Ovary (tissue), 10 donors: ENCODE measurements around the gene RAB8A. TPM values are rescaled to one million over a fixed set of nuclear protein-coding genes. Genes with fewer than 3 reads are reported as not detected.

ENCODE experiments used
- DNase-seq, 5 donors: peaks; one replicate each; pipeline ENCODE4 v3.0.0-alpha.2; 2019 to 2020
- H3K27ac ChIP-seq, 2 donors: fragments of 200-600 bp; one replicate each; pipeline versions ENCODE4 v1.5.1 to v1.8.0; 2019 to 2022
- H3K27me3 ChIP-seq: fragments of 200-600 bp; one replicate; pipeline ENCODE4 v1.8.0; 2022
- H3K36me3 ChIP-seq: fragments of 200-600 bp; sonication (generic); one replicate; pipeline ENCODE4 v1.5.1; 2019
- H3K4me1 ChIP-seq: one replicate; pipeline ENCODE4 v1.8.1; 2013; ENCODE audit warnings: mild to moderate bottlenecking, moderate library complexity; ENCODE audit not compliant: insufficient read depth
- H3K4me3 ChIP-seq: fragments of 200-600 bp; sonication (generic); one replicate; pipeline ENCODE4 v1.5.1; 2017
- H3K9me3 ChIP-seq, 2 donors: fragments of 200-600 bp in 1 of 2; sonication (generic) in 1 of 2; one replicate each; pipeline versions ENCODE4 v1.5.1 to v1.8.1; 2013 to 2019; ENCODE audit warnings: mild to moderate bottlenecking in 1 of 2, moderate library complexity in 1 of 2
- CTCF ChIP-seq, 3 donors: fragments of 450-650 bp in 2 of 3; fragments of 200-600 bp in 1 of 3; IDR thresholded peaks; one replicate each; pipeline versions ENCODE4 v1.5.1 to v1.8.0; 2016 to 2022; ENCODE audit warnings: antibody characterized with exemption in 3 of 3, mild to moderate bottlenecking in 1 of 3
- EP300 ChIP-seq: sonication (generic); formaldehyde crosslinking; IDR thresholded peaks from one replicate; pipeline ENCODE4 v1.6.1; 2017; ENCODE audit warnings: antibody characterized with exemption
- POLR2A ChIP-seq: fragments of 450-650 bp; IDR thresholded peaks from one replicate; pipeline ENCODE4 v1.6.1; 2017; ENCODE audit warnings: antibody characterized with exemption, mild to moderate bottlenecking, moderate library complexity
- WGBS, 3 donors: extraction: QIAGEN DNeasy Blood & Tissue Kit in 1 of 3; methylation state at CpG; one replicate each; pipeline versions ENCODE4 v1.1.5 to v1.1.7; 2013 to 2017; 5-methylcytosine and 5-hydroxymethylcytosine counted together
- intact Hi-C, 4 donors: fragments of 100-400 bp; cut with DNase I; formaldehyde crosslinking; loops; one replicate each; pipeline versions ENCODE4 v1.11.0 to v1.15.1; 2022 to 2023
- long read RNA-seq, 3 donors: library from polyadenylated mRNA in 2 of 3; unstranded in 2 of 3; transcript quantifications; one replicate each; pipeline ENCODE4 v2.0.0 and lab custom pipeline, GENCODE V29; 2021 to 2026
- polyA plus RNA-seq, 2 donors: library from polyadenylated mRNA; stranded (reverse); fragments of 200-250 nt in 1 of 2; fragments of 350-450 nt in 1 of 2; fragmentation: Illumina TruSeq in 1 of 2; extraction: RNeasy Lipid Tissue Mini Kit (QIAGEN cat#74804) in 1 of 2; gene quantifications; one replicate each; pipeline ENCODE4 v1.2.3, GENCODE V29; 2013 to 2014
- total RNA-seq, 7 donors: library from RNA; depleted of rRNA in 2 of 7; stranded (reverse); fragments of >200 nt in 2 of 7; fragmentation: NEBNext Ultra II Directional in 3 of 7; extraction: Animal tissue kit (Norgen Biotek cat#: 25700) in 3 of 7; gene quantifications; one replicate each; pipeline versions ENCODE4 v1.1.0 to v1.2.4, GENCODE V29; 2016 to 2023
- donor health status: DM: no; HTN: no; CAD: no; lungs with moderate emphysema.
- donor health status: DM: no; HTN: no; CAD: no.
- donor health status: Bipolar disorder and iron deficiency.
- donor health status: DM: yes; HTN: yes; CAD: no.
- donor health status: DM: no; HTN: no; CAD: no.
- donor health status: DM: yes; HTN: yes; CAD: no.

The RAB8A gene
- total RNA-seq: 10 to 100 TPM; 17.2 to 70.5 (median 52.9) TPM
- 100 to 1,000 TPM in 1 of 2 donors, 10 to 100 TPM in 1; 23.8 to 114 TPM for polyA plus RNA-seq
- long read RNA-seq, donor 1, transcript RAB8A-201 (8 exons, 2,827 nt): major isoform, 511 of 540 reads
- long read RNA-seq, donor 1, partial matches to known transcripts: 11 of 540 reads
- long read RNA-seq, donor 1, other reads (novel, unspliced or antisense): 14 of 540 reads
- long read RNA-seq, donor 2, transcript RAB8A-201 (8 exons, 2,827 nt): major isoform, 41 of 42 reads
- long read RNA-seq, donor 2, partial matches to known transcripts: 0 of 42 reads
- long read RNA-seq, donor 2, other reads (novel, unspliced or antisense): 0 of 42 reads
- long read RNA-seq, donor 3, transcript RAB8A-201 (8 exons, 2,827 nt): major isoform, 89 of 101 reads
- long read RNA-seq, donor 3, partial matches to known transcripts: 0 of 101 reads
- long read RNA-seq, donor 3, other reads (novel, unspliced or antisense): 12 of 101 reads

GRCh38 chr19:16111160-16111908 is at the start of gene RAB8A:
Gene RAB8A (plus strand): TSS chr19:16111889. CDS start chr19:16111902, 13 bp downstream.
- peak; percentile 99 to 100 (median 99) for DNase-seq
- H3K4me1 ChIP-seq: peaks cover 8% of the 10 kb centered on the region
- TF ChIP-seq EP300 (peak; percentile 48), CTCF (IDR thresholded peaks at IDR 0.05) (peak; percentile 99 to 100 (median 99)), POLR2A (peak; percentile 17)
- H3K27me3 ChIP-seq: no peaks in the 10 kb centered on the region
- WGBS, 3 donors: 0 to 1% (median 1%) methylated on average over 62 to 81 of the region's 81 CpGs
- intact Hi-C loops: loop anchor here in 2 of 4 donors (5.0 to 10.0 kb wide), 5 partner anchors 34 to 997 kb away; partner anchors contain the start of genes FAM32A (in 1 of the 2) and TPM4 (in 1 of the 2)
- H3K9me3 ChIP-seq: no peaks in the 10 kb centered on the region
- peak within 1 kb of the TSS; percentile 69 to 82 for H3K27ac ChIP-seq
- H3K4me3 ChIP-seq: peak within 1 kb of the TSS; percentile 99
- no peaks in the 10 kb centered on the region for H3K36me3 ChIP-seq

GRCh38 chr19:16061943-16062342 is 49.7 kb upstream of the RAB8A start:
- DNase-seq: no peak

GRCh38 chr19:16062789-16063188 is 48.9 kb upstream of the RAB8A start:
- Histone ChIP-seq H3K4me1 (no peaks in the 10 kb centered on the region), H3K9me3 (no peaks in the 10 kb centered on the region), H3K36me3 (no peaks in the 10 kb centered on the region), H3K4me3 (no peak overlapping the region), H3K27me3 (no peaks in the 10 kb centered on the region), H3K27ac (no peak overlapping the region)
- intact Hi-C loops: loop anchor here in 1 of 4 donors (10.0 kb wide), 1 partner anchor 52 kb away; the partner anchor contains the start of gene RAB8A
- WGBS, 3 donors: 68 to 86% (median 76%) methylated on average over 2 of the region's 2 CpGs
- no peak for DNase-seq
- TF ChIP-seq EP300 (no peak), CTCF (IDR thresholded peaks at IDR 0.05) (peak in 2 of 3 donors; percentile 14 to 18), POLR2A (no peak)

More at GRCh38 chr19:16061943-16062342, 49.7 kb upstream of the RAB8A start:
- Histone ChIP-seq H3K27me3 (no peaks in the 10 kb centered on the region), H3K4me1 (no peaks in the 10 kb centered on the region), H3K4me3 (no peak overlapping the region), H3K36me3 (no peaks in the 10 kb centered on the region), H3K27ac (no peak overlapping the region), H3K9me3 (no peaks in the 10 kb centered on the region)
- WGBS, 3 donors: 79 to 86% (median 80%) methylated on average over 4 of the region's 4 CpGs
- intact Hi-C loops: loop anchor here in 1 of 4 donors (10.0 kb wide), 1 partner anchor 53 kb away; the partner anchor contains the start of gene RAB8A
- TF ChIP-seq CTCF (IDR thresholded peaks at IDR 0.05) (no peak), EP300 (no peak), POLR2A (no peak)

- TF ChIP-seq EP300 (no peak), POLR2A (no peak), CTCF (IDR thresholded peaks at IDR 0.05) (no peak)
- no peaks in the 10 kb centered on the region for H3K27me3 ChIP-seq
Measured at GRCh38 chr19:16064209-16064889, 47.3 kb upstream of the RAB8A start.

More at GRCh38 chr19:16064209-16064889, 47.3 kb upstream of the RAB8A start:
- Histone ChIP-seq H3K4me1 (no peaks in the 10 kb centered on the region), H3K36me3 (no peaks in the 10 kb centered on the region), H3K9me3 (no peaks in the 10 kb centered on the region), H3K4me3 (no peak overlapping the region), H3K27ac (no peak overlapping the region)
- intact Hi-C loops: loop anchor here in 1 of 4 donors (10.0 kb wide), 1 partner anchor 50 kb away; the partner anchor contains the start of gene RAB8A
- DNase-seq: no peak
- 82 to 84% (median 83%) methylated on average over 16 of the region's 16 CpGs for WGBS, 3 donors
